ENCODE results near the gene ACTR1A.
"Not testable (repeated sequence)": the region's sequence is repeated elsewhere in the genome, so short reads cannot be mapped to it uniquely, and the experiment has no call there.

DNA sequence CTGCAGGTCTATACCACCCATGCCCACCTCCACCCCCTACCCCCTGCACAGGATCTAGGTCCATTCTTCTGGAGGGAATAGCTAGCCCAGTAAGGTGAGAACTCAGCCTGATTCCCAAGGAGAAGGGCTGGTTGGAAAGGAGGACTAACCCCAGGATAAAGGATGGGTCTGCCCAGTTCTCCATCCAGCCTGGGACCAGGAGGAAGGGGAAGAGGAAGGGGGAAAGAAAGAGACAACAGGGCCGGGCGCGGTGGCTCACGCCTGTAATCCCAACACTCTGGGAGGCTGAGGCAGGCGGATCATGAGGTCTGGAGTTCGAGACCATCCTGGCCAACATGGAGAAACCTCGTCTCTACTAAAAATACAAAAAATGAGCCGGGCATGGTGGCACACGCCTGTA lies 32.5 kb upstream of the ACTR1A start:
- TF ChIP-seq, protein P1, sequence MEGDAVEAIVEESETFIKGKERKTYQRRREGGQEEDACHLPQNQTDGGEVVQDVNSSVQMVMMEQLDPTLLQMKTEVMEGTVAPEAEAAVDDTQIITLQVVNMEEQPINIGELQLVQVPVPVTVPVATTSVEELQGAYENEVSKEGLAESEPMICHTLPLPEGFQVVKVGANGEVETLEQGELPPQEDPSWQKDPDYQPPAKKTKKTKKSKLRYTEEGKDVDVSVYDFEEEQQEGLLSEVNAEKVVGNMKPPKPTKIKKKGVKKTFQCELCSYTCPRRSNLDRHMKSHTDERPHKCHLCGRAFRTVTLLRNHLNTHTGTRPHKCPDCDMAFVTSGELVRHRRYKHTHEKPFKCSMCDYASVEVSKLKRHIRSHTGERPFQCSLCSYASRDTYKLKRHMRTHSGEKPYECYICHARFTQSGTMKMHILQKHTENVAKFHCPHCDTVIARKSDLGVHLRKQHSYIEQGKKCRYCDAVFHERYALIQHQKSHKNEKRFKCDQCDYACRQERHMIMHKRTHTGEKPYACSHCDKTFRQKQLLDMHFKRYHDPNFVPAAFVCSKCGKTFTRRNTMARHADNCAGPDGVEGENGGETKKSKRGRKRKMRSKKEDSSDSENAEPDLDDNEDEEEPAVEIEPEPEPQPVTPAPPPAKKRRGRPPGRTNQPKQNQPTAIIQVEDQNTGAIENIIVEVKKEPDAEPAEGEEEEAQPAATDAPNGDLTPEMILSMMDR (IDR thresholded peaks at IDR 0.05; ENCODE audit: low read length) = not testable (repeated sequence)
- TF ChIP-seq EZH2 (optimal IDR thresholded peaks at IDR 0.05; ENCODE audit: low read depth, low read length) = not testable (repeated sequence)

All from MM.1S (cell line).